HG03457 (cell line): ENCODE data around the gene OSM.

ENCODE experiments used
- ATAC-seq: cut with Tn5 transposase; IDR thresholded peaks from one replicate; pipeline ENCODE4 v1.9.1; 2021; ENCODE audit warnings: moderate number of reproducible peaks; ENCODE audit not compliant: unreplicated experiment

The OSM gene

DNA sequence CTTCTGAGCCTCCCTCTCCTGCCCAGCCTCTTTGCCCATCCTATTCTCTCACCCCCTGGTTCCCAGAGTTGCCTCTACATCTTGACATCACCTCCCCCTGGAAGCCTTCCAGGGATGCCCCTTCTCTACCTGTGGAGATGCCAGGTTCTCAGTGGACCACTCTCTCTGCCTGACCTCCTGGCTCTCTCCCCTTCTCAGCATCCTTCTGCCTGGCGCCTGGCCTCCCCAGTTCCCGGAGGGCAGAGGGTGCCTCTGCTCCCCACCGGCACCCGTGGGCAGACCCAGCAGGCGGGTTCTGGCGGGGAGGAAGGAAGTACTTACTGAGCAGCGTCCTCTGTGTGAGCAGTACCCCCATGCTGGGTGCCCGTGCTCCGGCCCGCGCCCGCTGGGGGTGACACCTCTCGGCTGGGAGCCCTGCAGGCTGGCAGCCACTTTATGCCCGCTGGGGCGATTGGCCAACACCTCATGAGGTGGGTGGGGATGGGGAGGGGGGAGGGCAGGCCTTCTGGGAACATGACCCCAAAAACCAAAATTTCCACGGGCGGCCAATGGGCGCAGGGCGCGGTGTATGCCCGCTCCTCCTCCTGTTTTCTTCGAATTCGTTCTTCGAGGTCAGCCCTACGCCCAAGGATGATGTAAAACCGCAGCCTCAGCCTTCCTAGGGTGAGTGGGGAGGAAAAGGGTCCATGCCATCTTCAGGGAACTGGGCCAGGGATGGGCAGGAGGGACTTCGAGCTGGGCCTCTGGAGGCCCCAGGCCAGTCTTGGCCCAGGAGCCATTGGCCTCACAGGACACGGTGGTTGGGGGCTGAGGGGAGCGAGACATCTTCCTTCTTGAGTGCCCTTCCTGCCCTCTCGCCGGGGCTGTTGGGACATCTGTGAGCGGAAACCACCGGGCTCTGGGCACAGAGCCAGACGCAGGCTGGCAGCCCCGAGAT lies at the start of gene OSM:
OSM (minus strand) TSS at position 407 of the 937 bp plus-strand sequence; CDS start at position 355, 52 bp downstream.
- no peak for ATAC-seq

DNA sequence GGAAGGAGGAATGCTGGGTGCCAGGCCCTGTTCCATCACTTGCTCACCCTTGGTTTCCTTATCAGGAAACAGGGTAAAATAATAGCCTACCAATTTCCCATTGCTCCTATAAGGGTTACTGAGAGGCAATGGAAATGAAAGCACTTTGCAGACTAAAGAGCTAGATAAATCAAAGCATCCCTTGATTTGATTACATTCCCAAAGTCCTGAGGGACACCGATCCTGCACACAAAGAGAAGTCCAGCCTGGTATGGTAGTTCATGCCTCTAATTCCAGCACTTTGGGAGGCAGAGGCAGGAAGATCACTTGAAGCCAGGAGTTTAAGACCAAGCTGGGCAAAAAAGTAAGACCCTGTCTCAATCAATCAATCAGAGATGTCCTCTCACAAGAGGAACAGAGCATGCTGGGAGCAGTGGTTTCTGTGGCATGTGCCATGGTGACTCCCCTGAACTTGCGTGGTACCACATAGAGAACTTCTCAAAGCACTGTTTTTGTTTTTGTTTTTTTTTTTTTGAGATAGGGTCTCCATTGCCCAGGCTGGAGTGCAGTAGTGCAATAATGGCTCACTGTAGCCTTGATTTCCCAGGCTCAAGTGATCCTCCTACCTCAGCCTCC lies 49.4 kb upstream of the OSM start:
- no peak for ATAC-seq

DNA sequence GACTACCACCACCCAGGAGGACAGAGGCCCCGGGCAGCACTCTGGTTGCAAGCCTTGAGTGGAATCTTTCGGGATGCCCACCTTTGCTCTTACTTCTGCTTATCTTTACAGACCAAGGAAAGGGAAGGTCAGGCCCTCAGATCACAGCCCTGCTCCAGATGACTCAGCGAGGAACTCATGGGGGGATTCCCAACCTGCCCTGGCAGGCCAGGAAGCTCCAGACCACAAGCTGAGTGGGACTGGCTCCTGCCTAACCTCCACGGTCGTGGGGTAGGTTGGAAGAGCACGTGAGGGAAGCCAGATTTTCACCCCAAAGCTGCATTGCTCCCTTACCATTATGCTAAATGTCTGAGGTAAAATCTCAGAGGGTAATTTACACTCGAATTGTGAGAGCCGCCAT lies 48.3 kb upstream of the OSM start:
- ATAC-seq = no peak

DNA sequence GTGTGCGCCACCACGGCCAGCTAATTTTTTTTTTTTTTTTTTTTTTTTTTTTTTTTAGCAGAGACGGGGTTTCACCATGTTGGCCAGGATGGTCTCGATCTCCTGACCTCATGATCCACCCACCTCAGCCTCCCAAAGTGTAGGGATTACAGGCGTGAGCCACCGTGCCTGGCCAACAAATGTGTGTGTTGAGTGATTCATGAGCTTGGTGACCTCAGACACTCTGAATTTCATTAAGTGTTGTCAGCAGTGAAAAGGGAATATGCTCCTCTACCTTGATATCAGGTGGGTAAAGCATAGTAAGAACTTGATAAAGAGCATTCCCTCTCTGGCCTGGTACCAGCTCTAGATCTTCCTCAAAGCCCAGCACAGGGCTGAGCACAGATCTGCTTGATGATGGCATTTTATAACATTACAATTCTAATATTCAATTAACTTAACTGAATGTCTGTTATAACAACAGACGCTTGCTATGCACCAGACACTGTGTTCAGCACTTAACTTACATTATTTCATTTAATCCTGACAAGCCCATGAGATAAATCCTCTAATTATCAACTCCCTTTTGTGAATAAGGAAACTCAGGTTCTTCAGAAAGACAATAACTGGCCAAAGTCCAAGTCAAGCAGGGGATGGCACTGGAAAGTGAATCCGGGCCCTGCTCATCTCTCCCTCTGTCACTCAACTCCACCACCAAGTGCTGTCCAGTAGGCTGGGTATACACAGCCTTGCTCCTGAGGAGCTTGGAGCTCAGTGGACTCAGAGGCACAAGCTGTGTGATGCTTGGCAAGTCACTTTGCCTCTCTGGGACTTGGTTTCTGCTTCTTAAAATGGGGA lies 47.1 kb upstream of the OSM start:
- ATAC-seq = no peak

DNA sequence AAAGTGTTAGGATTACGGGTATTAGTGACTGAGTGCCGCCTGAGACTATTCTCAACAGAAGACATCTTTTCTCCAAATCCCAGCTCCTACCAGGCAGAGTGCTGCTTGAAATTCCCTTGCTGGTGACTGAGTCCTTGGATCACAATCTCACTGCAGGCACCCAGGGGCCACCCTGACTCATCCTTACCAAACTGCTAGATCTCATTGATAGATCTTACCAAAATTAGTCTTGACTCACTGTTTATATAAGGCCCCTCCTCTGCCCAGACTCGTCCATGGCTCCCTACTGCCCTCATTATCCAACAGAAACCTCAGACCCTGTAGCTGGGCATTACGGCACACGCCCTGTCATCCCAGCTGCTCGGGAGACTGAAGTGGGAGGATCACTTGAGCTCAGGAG lies 45.4 kb upstream of the OSM start:
- ATAC-seq = no peak

DNA sequence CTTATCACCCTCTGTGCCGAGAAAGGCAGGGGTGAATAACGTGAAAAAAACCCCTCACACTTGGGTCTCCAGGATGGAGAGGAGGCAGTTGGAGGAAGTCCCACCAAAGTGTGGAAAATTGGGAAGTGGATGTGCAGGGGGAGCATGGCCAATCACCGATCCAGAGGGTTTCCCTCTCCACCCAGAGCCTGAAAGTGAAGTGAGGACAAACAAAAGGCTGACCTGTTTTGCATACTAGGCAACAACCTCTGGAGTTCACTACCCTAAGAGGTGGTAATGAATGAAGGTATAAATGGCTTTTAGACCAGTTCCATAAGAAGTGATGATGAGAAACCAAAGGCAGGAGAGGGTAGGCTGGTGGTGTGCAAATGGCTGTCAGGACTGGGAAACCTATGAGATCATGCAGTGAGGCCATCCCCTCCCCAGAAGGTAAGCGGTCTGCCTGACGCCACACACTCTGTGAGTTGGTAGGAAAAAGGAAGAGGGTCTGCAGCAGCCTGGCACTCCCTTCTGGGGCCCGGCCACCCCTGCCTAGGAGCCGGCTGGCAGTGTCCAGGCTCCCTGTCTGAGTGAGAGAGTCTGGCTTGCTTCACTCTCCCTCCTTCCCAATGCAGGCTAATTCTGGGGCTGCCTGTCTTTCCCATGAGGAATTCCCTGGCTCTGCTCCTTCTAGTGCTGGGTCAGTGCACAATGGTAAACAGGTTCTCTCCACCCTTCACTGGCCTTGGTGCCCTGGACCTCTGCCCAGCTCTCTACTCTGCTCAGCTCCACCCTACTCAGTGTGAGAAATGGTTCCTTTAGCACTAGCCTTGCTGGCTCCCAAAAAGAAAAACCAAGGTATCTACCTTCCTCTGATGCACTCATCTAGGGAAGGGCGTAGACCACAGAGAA lies 44.5 kb upstream of the OSM start:
- no peak for ATAC-seq

DNA sequence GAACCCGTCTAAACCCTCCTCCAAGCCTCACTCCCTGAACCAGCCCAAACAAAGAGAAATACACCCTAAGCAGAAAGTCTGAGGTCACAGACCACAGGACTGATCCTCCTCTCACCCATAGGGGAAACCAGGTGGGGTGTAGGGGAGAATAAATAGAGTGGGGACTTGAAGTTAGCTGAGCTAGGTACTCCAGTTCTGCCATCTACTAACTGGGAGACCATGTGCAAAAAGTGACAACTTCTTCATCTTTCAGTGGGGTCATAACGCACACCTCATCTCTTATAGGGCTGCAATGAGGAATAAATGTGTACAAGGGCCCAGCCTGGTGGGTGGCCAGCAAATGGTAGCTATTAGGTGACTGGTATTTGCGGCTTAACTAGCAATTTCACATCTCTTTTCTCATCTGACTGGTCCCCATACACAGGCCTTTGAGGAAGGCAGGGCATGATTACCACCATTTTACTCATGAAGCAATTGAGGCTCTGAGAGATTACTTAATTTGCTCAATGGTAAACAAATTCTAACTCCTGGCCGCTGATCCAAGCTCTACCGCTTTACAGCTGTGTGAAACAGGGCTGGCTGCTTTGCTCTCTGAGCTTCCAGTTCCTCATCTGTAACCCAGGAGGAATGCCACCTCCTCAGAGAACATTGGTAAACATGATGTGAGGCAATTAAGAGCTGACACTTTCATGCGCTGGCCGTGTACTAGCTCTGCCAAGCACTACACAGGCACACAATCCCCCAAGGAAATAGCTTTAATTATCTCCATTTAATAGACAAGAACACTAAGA lies 43.5 kb upstream of the OSM start:
- no peak for ATAC-seq

DNA sequence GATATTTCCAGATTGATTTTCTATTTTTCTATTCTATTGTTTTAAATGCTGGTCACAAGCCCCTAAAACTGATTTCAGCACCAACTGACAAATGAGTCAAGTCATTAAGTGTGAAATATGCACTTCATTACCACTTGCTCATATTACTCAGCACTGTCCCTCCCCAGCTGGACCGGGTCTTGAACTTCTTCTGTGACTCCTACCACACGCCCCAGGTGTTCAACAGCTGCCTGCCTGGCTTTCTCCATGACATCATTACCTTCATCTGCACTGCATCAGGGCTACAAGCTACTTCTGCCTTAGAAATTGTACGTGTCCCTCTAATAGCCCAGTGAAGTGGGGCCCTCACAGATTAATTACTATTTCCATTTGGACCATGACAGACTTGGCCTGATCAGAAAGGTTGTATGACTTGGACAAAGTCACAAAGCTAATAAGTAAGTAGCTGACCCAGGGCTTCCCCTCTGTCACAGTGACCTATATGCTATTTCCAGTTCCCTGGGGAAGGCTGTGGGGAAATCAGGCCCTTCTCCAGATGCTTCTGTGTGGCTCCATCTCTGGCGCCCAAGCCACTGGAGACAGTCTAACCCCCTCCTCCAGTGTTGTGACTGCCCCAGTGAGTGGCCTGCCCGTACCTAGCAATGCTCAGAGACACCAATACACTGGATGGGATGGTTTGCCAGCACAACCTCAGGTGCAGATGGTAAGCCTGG lies 42.0 kb upstream of the OSM start:
- no peak for ATAC-seq

DNA sequence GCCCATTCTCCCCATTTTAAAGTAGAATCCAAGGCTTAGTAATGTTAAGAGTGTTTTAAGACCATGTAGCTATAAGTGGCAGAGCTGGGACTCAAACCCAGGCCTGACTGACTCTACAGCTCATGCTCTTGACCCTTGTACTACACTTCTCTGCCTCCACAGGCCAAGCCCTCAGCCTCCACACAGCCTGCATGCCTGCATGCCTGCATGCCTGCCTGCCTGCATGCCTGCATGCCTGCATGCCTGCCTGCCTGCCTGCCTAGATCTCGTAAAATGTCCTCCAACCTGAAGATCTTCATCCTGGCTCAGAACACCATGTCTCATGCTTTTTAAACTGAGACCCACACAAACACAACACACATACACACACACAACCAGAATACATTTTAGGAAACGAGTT lies 41.4 kb upstream of the OSM start:
- no peak for ATAC-seq

DNA sequence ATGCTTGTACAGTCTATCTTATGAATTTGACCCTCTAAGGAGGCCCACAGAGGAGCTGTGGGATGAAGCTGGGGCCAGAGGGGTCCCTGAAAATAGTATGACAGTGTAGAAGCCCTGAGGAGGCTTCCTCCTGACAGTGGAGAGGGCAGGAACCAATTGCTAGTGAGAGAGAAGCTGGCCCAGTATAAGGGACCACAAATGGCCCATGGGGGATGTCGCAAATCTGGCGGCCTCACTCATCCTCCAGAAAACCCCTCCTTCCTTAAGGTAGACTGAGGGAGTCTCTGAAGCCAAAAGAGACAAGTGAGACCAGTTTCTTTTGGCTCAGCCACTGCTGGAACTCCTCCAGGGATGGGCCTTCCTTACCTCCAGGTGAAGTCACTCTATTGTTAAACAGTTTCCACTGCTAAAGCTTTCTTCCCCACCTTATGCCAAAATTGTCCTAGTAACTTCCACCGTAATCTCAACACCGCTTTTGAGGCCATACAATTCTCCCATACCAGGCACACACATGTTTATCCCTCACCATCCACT lies 40.5 kb upstream of the OSM start:
- no peak for ATAC-seq

DNA sequence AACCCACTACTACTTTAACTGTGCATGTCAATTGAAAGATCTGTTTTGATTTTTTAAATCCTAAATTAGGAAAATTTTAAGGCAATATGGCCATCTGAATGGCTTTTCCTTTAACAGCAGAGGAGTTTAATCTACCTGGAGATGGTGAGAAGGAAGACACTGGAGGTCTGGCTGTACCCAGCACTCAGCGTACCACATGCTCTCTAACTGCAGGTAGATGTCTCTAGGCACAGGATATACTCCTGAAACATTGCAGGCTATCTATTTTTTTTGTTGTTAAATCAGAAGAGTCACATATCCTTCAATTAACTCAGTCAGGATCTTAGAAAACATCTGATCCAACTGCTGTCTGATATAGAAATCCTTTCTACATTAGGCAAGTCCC lies 40.0 kb upstream of the OSM start:
- ATAC-seq = no peak

DNA sequence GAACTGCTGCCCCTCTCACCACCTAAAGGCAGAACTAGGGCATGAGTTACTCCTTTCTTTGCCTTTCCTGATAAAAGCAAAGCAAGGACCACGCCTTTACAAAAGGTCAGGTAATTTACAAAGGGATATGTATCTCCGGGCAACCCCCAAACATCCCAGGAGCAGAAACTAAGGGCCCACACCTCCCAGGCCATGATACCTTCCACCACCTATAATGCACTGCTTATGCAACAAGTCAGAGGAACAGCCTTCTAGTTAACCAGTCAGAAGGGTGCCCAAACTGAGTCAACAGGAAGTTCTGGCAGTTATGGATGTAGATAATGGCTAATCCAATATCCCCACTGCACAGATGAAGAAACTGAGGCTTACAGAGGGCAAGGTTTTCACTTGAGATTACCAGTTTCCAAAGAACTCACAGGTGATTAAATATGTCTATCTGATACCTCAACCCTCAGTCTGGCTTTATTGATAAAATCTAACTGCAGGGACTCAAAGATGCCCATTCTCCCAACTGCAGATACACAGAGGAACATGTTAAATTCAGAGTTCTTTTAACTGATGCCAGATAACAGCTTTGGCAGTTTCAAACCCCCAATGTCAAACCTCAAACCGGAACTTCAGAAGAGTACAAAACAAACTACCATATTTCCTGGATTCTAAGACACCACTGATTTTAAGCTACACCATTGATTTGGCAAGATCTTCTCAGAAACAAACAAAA lies 39.4 kb upstream of the OSM start:
- no peak for ATAC-seq

DNA sequence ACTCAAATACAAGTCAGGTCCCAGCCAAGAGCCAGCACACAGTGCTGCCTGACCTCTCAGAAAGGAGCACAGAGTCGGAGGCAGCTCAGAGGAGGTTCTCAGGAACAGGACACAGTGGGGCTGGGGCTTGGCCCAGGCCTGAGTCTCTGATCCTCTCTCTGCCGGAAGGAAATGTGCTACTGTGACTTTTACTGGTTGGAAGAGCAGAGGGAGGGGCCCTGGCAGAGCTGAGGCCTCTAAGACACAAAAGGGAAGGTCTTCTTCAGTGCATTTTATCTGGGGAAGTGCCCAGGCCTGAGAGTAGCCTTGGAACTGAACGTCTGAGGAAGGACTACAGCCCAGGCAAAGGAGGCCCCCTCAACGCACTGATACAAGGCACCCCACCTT lies 38.9 kb upstream of the OSM start:
- no peak for ATAC-seq

DNA sequence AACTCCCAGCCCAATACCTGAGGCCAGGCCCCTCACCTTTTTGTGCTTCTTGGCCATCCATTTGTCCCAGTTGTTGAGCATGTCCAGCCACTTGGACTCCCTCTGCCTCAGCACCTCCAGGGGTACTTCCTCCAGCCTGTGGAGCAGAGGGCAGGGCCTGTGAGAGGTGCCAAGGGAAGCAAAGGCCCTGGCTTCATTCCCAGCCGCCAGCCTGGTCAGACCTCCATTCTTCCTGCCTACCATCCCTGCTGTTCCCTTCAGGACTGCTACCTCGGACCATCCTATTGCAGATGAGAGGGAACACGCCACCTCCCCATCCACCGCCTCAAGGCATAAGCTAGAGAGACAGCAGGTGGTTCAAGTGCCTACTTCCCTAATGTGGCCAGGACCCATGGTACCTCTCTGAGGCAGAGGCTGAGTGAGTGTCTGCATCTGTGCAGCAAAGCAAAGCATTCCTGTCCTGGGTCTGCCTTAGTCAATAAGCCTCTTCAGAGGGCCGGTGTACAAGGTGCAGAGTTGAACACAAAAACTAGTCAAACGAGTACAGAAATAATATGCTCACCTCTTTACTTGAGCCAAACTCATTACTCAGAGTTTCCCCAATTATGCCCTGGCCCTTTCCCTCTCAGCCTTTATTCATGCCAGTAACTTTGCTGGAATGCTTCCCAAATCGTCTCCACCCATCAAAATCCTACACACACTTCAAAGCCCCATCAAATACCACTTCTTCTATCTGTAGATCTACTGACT lies 38.0 kb upstream of the OSM start:
- no peak for ATAC-seq

DNA sequence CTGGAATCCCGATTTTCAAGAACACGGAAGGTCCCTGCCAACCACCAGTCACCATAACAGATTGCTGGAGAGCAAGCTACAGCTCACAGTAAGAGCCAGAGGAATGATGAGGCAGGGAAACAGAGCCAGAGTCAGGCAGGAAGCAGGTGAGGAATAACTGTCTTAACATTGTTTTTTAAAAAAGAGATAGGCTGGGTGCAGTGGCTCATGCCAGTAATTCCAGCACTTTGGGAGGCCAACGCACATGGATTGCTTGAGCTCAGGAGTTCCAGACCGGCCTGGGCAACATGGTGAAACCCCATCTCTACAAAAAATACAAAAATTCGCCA lies 36.1 kb upstream of the OSM start:
- no peak for ATAC-seq

DNA sequence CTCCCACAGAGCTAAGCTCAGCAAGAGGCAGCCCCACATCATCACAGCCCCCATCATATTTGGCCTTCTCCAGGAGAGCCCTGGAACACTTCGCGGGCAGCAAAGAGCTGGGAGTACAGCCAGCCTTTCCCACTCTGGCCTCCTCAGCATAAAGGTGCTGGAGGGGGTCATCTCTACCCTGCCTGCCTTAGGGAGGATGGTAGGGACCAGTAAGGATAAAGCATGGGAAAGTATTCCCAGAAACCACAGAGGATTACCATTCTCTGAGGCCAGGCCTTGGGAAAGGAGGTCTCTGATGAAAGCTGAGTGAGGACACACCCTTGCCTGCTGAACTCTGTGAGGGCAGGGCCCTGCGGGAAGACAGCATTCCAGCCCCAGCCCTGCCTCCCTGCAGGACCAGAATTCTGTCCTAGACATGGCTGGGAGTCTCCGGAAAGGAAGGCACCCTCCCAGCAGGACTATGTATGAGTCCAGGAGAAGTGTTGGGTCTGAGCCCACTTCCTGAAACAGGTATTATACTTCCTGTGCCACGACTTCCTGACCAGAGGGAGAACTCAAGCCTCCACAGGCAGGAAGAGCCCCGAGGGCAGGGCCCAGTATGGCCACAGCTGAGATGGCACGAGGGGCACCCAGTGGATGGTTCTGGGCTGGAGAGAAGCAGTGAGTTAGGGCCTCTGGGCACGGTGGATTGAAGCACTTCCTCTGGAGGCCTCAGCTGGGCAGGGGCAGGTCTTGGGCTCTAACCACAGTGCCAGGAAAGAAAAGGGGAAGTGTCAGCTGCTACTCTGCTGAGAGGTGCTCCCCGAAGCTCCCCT lies 35.6 kb upstream of the OSM start:
- ATAC-seq = no peak

DNA sequence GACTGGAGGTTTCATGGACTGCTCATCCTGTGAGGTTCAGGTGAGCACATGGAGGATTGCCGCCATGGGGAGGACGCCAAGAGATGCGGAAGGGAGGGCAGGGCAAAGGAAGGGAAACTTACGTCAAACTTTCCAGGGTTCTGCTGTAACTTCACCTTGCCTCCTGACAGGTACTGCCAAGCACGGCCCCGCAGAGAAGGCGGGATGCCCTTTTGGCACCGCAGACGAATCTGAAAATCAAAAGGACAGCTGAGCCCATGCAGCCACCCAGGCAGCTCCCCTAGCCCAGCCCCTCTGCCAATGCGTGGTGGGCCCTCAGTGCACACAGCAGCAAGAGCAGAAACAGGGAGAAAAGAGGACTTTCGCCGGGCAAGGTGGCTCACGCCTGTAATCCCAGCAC lies 32.7 kb upstream of the OSM start:
- ATAC-seq = no peak
